Loucy (cell line): ENCODE results near the gene DPH3.

Source experiments
- H2AFZ ChIP-seq: fragments of 200-600 bp; sonication (generic); 2 replicates; pipeline ENCODE4 v1.6.0; 2016; ENCODE audit warnings: antibody characterized with exemption, mild to moderate bottlenecking, low read length, moderate library complexity
- H3F3A ChIP-seq: fragments of 200-600 bp; 2 replicates; pipeline ENCODE4 v1.6.0; 2016; ENCODE audit warnings: antibody characterized with exemption, low read depth, mild to moderate bottlenecking
- H3K27me3 ChIP-seq: fragments of 200-600 bp; sonication (generic); 2 replicates; pipeline ENCODE4 v1.6.1; 2014; ENCODE audit warnings: low read length, mild to moderate bottlenecking; ENCODE audit not compliant: insufficient read depth, poor library complexity, severe bottlenecking
- H3K36me3 ChIP-seq: fragments of 200-600 bp; sonication (generic); 2 replicates; pipeline ENCODE4 v1.6.1; 2016; ENCODE audit warnings: low read length; ENCODE audit not compliant: insufficient read depth
- H3K4me1 ChIP-seq: fragments of 200-600 bp; sonication (generic); 2 replicates; pipeline ENCODE4 v1.5.1; 2014; ENCODE audit warnings: low read length, mild to moderate bottlenecking; ENCODE audit not compliant: insufficient read depth, poor library complexity, severe bottlenecking
- H3K4me2 ChIP-seq: fragments of 200-600 bp; sonication (generic); 2 replicates; pipeline ENCODE4 v1.6.0; 2014; ENCODE audit warnings: antibody characterized with exemption, low read length, low read depth, mild to moderate bottlenecking; ENCODE audit not compliant: poor library complexity, severe bottlenecking
- H3K4me3 ChIP-seq: fragments of 200-600 bp; sonication (generic); 2 replicates; pipeline ENCODE4 v1.5.1; 2014; ENCODE audit warnings: low read length, mild to moderate bottlenecking, mixed read lengths; ENCODE audit not compliant: poor library complexity, severe bottlenecking
- H3K79me2 ChIP-seq: fragments of 200-600 bp; sonication (generic); 2 replicates; pipeline ENCODE4 v1.6.1; 2014; ENCODE audit warnings: low read length; ENCODE audit not compliant: insufficient read depth
- H3K9ac ChIP-seq: fragments of 200-600 bp; sonication (generic); 2 replicates; pipeline ENCODE4 v1.6.0; 2014; ENCODE audit warnings: mild to moderate bottlenecking, low read depth, low read length, moderate library complexity; ENCODE audit not compliant: poor library complexity, severe bottlenecking
- H3K9me2 ChIP-seq: fragments of 200-600 bp; sonication (generic); replicated peaks from 2 replicates; pipeline ENCODE4 v1.6.1; 2016; ENCODE audit warnings: low read depth, low read length, mixed read lengths
- H3K9me3 ChIP-seq: fragments of 200-600 bp; sonication (generic); 2 replicates; pipeline ENCODE4 v1.6.1; 2014; ENCODE audit warnings: mild to moderate bottlenecking, antibody characterized with exemption, low read length, low read depth; ENCODE audit not compliant: insufficient read depth
- H4K20me1 ChIP-seq: fragments of 200-600 bp; sonication (generic); 2 replicates; pipeline ENCODE4 v1.6.0; 2014; ENCODE audit warnings: antibody characterized with exemption, low read length, mild to moderate bottlenecking; ENCODE audit not compliant: insufficient read depth, poor library complexity, severe bottlenecking
- EZH2phosphoT487 ChIP-seq: fragments of 200-600 bp; IDR thresholded peaks from 2 replicates; pipeline ENCODE4 v1.6.1; 2018; ENCODE audit warnings: antibody characterized with exemption, mild to moderate bottlenecking, moderate library complexity, borderline replicate concordance
- TF ChIP-seq, protein P1 (sequence below): fragments of 200-600 bp; sonication (generic); conservative IDR thresholded peaks from 2 replicates; pipeline ENCODE4 v1.5.1; 2014; ENCODE audit warnings: mild to moderate bottlenecking, antibody characterized with exemption, low read length

DPH3 gene

DNA sequence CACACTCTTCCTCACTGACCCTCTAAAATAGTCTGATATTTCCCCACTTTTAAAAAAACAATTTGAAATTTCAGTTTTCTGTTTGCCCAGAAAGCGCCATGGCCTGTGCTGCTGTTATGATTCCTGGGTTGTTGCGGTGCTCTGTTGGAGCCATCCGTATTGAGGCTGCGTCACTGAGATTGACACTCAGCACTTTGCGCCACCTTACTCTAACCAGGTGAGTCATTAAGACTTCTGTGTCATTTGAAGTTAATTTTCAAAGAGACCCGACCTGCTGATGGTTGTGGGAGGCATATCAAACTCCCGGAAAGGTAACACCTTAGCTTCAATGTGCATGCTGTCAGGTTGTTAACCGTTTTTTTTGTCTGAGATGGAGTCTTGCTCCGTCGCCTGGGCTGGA lies 6.1 kb upstream of the DPH3 start:
- no peaks in the 10 kb centered on the region for H3F3A ChIP-seq
- peaks cover 10% of the 10 kb centered on the region for H4K20me1 ChIP-seq
- no peak overlapping the region for H3K4me2 ChIP-seq
- H3K27me3 ChIP-seq: no peaks in the 10 kb centered on the region
- no peak overlapping the region for H3K9ac ChIP-seq
- H3K79me2 ChIP-seq: peaks cover 33% of the 10 kb centered on the region
- no peak overlapping the region for H3K4me3 ChIP-seq
- H2AFZ ChIP-seq: no peak overlapping the region
- H3K36me3 ChIP-seq: peaks cover 17% of the 10 kb centered on the region; the same call in 1 of the 2 replicates
- H3K4me1 ChIP-seq: peaks cover 28% of the 10 kb centered on the region
- no peak for TF ChIP-seq EZH2phosphoT487
- TF ChIP-seq, protein P1, sequence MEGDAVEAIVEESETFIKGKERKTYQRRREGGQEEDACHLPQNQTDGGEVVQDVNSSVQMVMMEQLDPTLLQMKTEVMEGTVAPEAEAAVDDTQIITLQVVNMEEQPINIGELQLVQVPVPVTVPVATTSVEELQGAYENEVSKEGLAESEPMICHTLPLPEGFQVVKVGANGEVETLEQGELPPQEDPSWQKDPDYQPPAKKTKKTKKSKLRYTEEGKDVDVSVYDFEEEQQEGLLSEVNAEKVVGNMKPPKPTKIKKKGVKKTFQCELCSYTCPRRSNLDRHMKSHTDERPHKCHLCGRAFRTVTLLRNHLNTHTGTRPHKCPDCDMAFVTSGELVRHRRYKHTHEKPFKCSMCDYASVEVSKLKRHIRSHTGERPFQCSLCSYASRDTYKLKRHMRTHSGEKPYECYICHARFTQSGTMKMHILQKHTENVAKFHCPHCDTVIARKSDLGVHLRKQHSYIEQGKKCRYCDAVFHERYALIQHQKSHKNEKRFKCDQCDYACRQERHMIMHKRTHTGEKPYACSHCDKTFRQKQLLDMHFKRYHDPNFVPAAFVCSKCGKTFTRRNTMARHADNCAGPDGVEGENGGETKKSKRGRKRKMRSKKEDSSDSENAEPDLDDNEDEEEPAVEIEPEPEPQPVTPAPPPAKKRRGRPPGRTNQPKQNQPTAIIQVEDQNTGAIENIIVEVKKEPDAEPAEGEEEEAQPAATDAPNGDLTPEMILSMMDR: no peak
- no peaks in the 10 kb centered on the region for H3K9me2 ChIP-seq
- no peaks in the 10 kb centered on the region for H3K9me3 ChIP-seq

DNA sequence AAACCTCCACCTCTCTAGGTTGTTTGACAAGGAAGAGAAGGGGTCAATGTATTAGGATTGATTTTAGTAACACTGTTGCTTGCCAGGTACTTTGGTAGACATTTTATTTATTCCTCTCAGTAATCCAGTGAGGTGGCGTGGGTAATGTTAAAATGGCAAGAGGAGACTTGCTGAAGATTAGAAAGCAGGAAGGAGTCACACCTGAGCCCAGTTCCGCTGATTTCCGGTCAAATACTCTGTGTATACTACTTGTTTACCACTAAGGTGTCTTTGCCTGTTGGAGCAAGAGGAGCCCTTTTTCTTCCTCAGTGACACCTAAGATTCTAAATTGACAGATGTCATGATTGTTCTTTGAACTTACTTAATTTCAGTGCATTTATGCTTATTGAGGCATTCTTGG lies 2.0 kb upstream of the DPH3 start:
- Histone ChIP-seq H3K4me2 (peak overlapping the region; percentile 88), H2AFZ (no peak overlapping the region), H3K4me1 (peaks cover 50% of the 10 kb centered on the region), H3K4me3 (peak overlapping the region; percentile 80), H3F3A (no peaks in the 10 kb centered on the region), H3K9me2 (no peaks in the 10 kb centered on the region), H3K36me3 (peaks cover 7% of the 10 kb centered on the region; the same call in 1 of the 2 replicates), H3K79me2 (peaks cover 64% of the 10 kb centered on the region), H3K27me3 (no peaks in the 10 kb centered on the region), H3K9ac (peak overlapping the region; percentile 76), H4K20me1 (peaks cover 10% of the 10 kb centered on the region), H3K9me3 (no peaks in the 10 kb centered on the region)
- TF ChIP-seq, protein P1: no peak
- TF ChIP-seq EZH2phosphoT487: no peak

DNA sequence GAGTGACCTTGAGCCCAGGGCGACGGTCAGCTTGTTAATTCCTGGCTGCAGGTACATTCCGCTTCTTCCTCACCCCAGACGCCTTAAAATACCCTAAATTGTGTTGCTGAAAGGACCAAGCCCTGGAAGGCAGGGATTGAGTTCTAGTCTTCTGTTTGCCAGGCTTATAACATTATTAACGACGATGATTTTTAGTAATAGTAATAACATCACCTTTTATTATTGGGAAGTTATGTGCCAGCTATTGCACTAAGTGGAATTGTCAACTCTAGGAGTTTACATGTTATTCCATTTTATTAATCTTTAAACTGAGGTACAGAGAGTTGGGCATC lies 678 bp upstream of the DPH3 start:
- Histone ChIP-seq H3K79me2 (peaks cover 64% of the 10 kb centered on the region), H3K9me3 (no peaks in the 10 kb centered on the region), H3K4me3 (peak overlapping the region; percentile 80), H2AFZ (peak overlapping the region; percentile 77), H4K20me1 (peaks cover 10% of the 10 kb centered on the region), H3K4me1 (peaks cover 50% of the 10 kb centered on the region), H3K4me2 (peak overlapping the region; percentile 88), H3K36me3 (no peaks in the 10 kb centered on the region), H3K9ac (peak overlapping the region; percentile 76), H3K9me2 (no peaks in the 10 kb centered on the region), H3K27me3 (no peaks in the 10 kb centered on the region), H3F3A (no peaks in the 10 kb centered on the region)
- TF ChIP-seq, protein P1: no peak
- TF ChIP-seq EZH2phosphoT487: no peak
